ENCODE results near the gene ANKRD33B. TPM values are rescaled to one million over a fixed set of nuclear protein-coding genes. Genes with fewer than 3 reads are reported as not detected.

The ANKRD33B gene
- total RNA-seq, 1 donor from 2014 or later = 0.84 TPM

GRCh38 chr5:10655161-10655971 is 91.5 kb downstream of the ANKRD33B start:
- Mint-ChIP-seq H3K27me3 (ENCODE audit: low read depth) (no peaks in the 10 kb centered on the region), H3K9me3 (no peaks in the 10 kb centered on the region), H3K4me3 (no peak overlapping the region), H3K27ac (ENCODE audit: unreplicated experiment) (peak overlapping the region; percentile 12), H3K4me1 (peaks cover 10% of the 10 kb centered on the region), H3K36me3 (ENCODE audit: low read depth) (no peaks in the 10 kb centered on the region)
- no peak for TF ChIP-seq CTCF (conservative IDR thresholded peaks at IDR 0.05)
- no peak for DNase-seq (ENCODE audit: low read depth, low spot score)

GRCh38 chr5:10655972-10656830 is 92.3 kb downstream of the ANKRD33B start:
- no peaks in the 10 kb centered on the region for H3K9me3 Mint-ChIP-seq
- peak overlapping the region; percentile 19 for H3K27ac Mint-ChIP-seq (ENCODE audit: unreplicated experiment)
- H3K4me1 Mint-ChIP-seq = peaks cover 10% of the 10 kb centered on the region
- no peaks in the 10 kb centered on the region for H3K27me3 Mint-ChIP-seq (ENCODE audit: low read depth)
- DNase-seq (ENCODE audit: low read depth, low spot score) = no peak
- no peaks in the 10 kb centered on the region for H3K36me3 Mint-ChIP-seq (ENCODE audit: low read depth)
- no peak for TF ChIP-seq CTCF (conservative IDR thresholded peaks at IDR 0.05)
- H3K4me3 Mint-ChIP-seq = no peak overlapping the region

- Mint-ChIP-seq H3K36me3 (ENCODE audit: low read depth) (no peaks in the 10 kb centered on the region), H3K9me3 (no peaks in the 10 kb centered on the region), H3K4me1 (peaks cover 10% of the 10 kb centered on the region), H3K27ac (ENCODE audit: unreplicated experiment) (no peak overlapping the region), H3K4me3 (no peak overlapping the region), H3K27me3 (ENCODE audit: low read depth) (no peaks in the 10 kb centered on the region)
- no peak for DNase-seq (ENCODE audit: low read depth, low spot score)
- no peak for TF ChIP-seq CTCF (conservative IDR thresholded peaks at IDR 0.05)
Measured at GRCh38 chr5:10658265-10658664, 94.4 kb downstream of the ANKRD33B start.

- H3K4me3 Mint-ChIP-seq = no peak overlapping the region
- H3K4me1 Mint-ChIP-seq = peaks cover 10% of the 10 kb centered on the region
- TF ChIP-seq CTCF (conservative IDR thresholded peaks at IDR 0.05) = no peak
- no peaks in the 10 kb centered on the region for H3K27me3 Mint-ChIP-seq (ENCODE audit: low read depth)
- H3K27ac Mint-ChIP-seq (ENCODE audit: unreplicated experiment) = no peak overlapping the region
- no peaks in the 10 kb centered on the region for H3K36me3 Mint-ChIP-seq (ENCODE audit: low read depth)
- no peaks in the 10 kb centered on the region for H3K9me3 Mint-ChIP-seq
- DNase-seq (ENCODE audit: low read depth, low spot score) = no peak
Measured at GRCh38 chr5:10660135-10660534, 96.3 kb downstream of the ANKRD33B start.

GRCh38 chr5:10660720-10661387 is 97.0 kb downstream of the ANKRD33B start:
- no peaks in the 10 kb centered on the region for H3K27me3 Mint-ChIP-seq (ENCODE audit: low read depth)
- TF ChIP-seq CTCF (conservative IDR thresholded peaks at IDR 0.05) = no peak
- DNase-seq (ENCODE audit: low read depth, low spot score) = no peak
- H3K27ac Mint-ChIP-seq (ENCODE audit: unreplicated experiment) = no peak overlapping the region
- H3K9me3 Mint-ChIP-seq = no peaks in the 10 kb centered on the region
- H3K4me3 Mint-ChIP-seq = no peak overlapping the region
- no peaks in the 10 kb centered on the region for H3K36me3 Mint-ChIP-seq (ENCODE audit: low read depth)
- peaks cover 7% of the 10 kb centered on the region for H3K4me1 Mint-ChIP-seq

All from neural crest cell (in vitro differentiated cells).